Keratinocyte (primary cell): ENCODE data around the gene SYPL1. TPM values are rescaled to one million over a fixed set of nuclear protein-coding genes. Genes with fewer than 3 reads are reported as not detected.

Experiments
- DNase-seq: peaks from one replicate; pipeline ENCODE4 v3.0.0-alpha.2; 2011; ENCODE audit warnings: low read depth, missing footprints, low spot score
- FAIRE-seq: peaks from 2 replicates; lab custom pipeline; 2011; peaks lifted over from hg19 to GRCh38; lab: Jason Lieb, UNC
- H2AFZ ChIP-seq: 2 replicates; pipeline ENCODE4 v1.6.0; 2012; ENCODE audit warnings: low read length, control low read depth, inconsistent platforms; ENCODE audit not compliant: control insufficient read depth
- H3K27ac ChIP-seq: 2 replicates; pipeline ENCODE4 v1.5.1; 2011; ENCODE audit warnings: low read length; ENCODE audit not compliant: control insufficient read depth, insufficient read depth
- H3K27me3 ChIP-seq: 3 replicates; pipeline ENCODE4 v1.6.0; 2011; ENCODE audit warnings: low read length; ENCODE audit not compliant: control insufficient read depth, insufficient read depth; ENCODE audit errors: extremely low read depth
- H3K36me3 ChIP-seq, 2 experiments: 2 replicates in 1 of 2; 3 replicates in 1 of 2; pipeline ENCODE4 v1.5.1; 2011; ENCODE audit warnings: low read length in 2 of 2, mild to moderate bottlenecking in 1 of 2; ENCODE audit not compliant: control insufficient read depth in 2 of 2, insufficient read depth in 2 of 2; ENCODE audit errors: extremely low read depth in 1 of 2
- H3K4me1 ChIP-seq: 3 replicates; pipeline ENCODE4 v1.5.1; 2011; ENCODE audit warnings: low read length; ENCODE audit not compliant: control insufficient read depth, insufficient read depth; ENCODE audit errors: extremely low read depth
- H3K4me2 ChIP-seq: 3 replicates; pipeline ENCODE4 v1.6.0; 2011; ENCODE audit warnings: low read depth, low read length; ENCODE audit not compliant: control insufficient read depth, insufficient read depth; ENCODE audit errors: extremely low read depth
- H3K4me3 ChIP-seq, 3 experiments: fragments of 200-600 bp in 1 of 3; sonication (generic) in 1 of 3; 2 replicates in 2 of 3; 3 replicates in 1 of 3; pipeline ENCODE4 v1.5.1; 2011 to 2016; ENCODE audit warnings: low read length in 3 of 3, mild to moderate bottlenecking in 3 of 3, control low read depth in 2 of 3, inconsistent platforms in 1 of 3, low read depth in 1 of 3, mixed read lengths in 1 of 3, mixed run types in 1 of 3, moderate library complexity in 1 of 3; ENCODE audit not compliant: control insufficient read depth in 2 of 3, insufficient read depth in 2 of 3; ENCODE audit errors: extremely low read depth in 1 of 3
- H3K79me2 ChIP-seq: 2 replicates; pipeline ENCODE4 v1.6.0; 2012; ENCODE audit warnings: low read length; ENCODE audit not compliant: control insufficient read depth, insufficient read depth
- H3K9ac ChIP-seq: 3 replicates; pipeline ENCODE4 v1.6.0; 2011; ENCODE audit warnings: low read length; ENCODE audit not compliant: control insufficient read depth, insufficient read depth; ENCODE audit errors: extremely low read depth
- H3K9me1 ChIP-seq: 3 replicates; pipeline ENCODE4 v1.6.0; 2011; ENCODE audit warnings: low read length; ENCODE audit not compliant: control insufficient read depth, insufficient read depth; ENCODE audit errors: extremely low read depth
- H3K9me3 ChIP-seq: 2 replicates; pipeline ENCODE4 v1.5.1; 2012; ENCODE audit warnings: low read depth, low read length; ENCODE audit not compliant: control insufficient read depth
- H4K20me1 ChIP-seq: 3 replicates; pipeline ENCODE4 v1.6.0; 2011; ENCODE audit warnings: low read length; ENCODE audit not compliant: control insufficient read depth, insufficient read depth; ENCODE audit errors: extremely low read depth
- CTCF ChIP-seq, 3 experiments: IDR thresholded peaks in 1 of 3; conservative IDR thresholded peaks in 1 of 3; optimal IDR thresholded peaks in 1 of 3; 2 replicates in 2 of 3; 3 replicates in 1 of 3; pipeline versions ENCODE3 to v1.5.1; 2011; ENCODE audit warnings: low read length in 3 of 3, mild to moderate bottlenecking in 3 of 3, moderate library complexity in 2 of 3, control low read depth in 1 of 3, inconsistent platforms in 1 of 3; ENCODE audit not compliant: insufficient read depth in 2 of 3; ENCODE audit errors: extremely low read depth in 1 of 3
- EZH2 ChIP-seq: IDR thresholded peaks from one replicate; pipeline ENCODE4 v1.6.1; 2012; ENCODE audit warnings: inconsistent platforms, mild to moderate bottlenecking, low read length, moderate library complexity
- dilution Hi-C: fragments of 300-500 bp; cut with MboI; formaldehyde crosslinking; loops from one replicate; pipeline ENCODE4 v1.7.0; 2020; ENCODE audit warnings: low sequenced_read_pairs; ENCODE audit not compliant: extremely low pct_ligation_motif_present
- polyA plus RNA-seq, 5 experiments: library from polyadenylated mRNA; depleted of rRNA in 3 of 5; stranded (reverse) in 3 of 5; stranded (forward) in 1 of 5; unstranded in 1 of 5; fragments of >200 nt; gene quantifications; 1 replicate in 1 of 5; 2 replicates in 3 of 5; 3 replicates in 1 of 5; pipeline versions ENCODE4 v1.2.1 to v1.2.3, GENCODE V29; 2011 to 2012; ENCODE audit warnings: missing spikeins in 2 of 5, low read depth in 1 of 5, low replicate concordance in 1 of 5

SYPL1 gene
- polyA plus RNA-seq, 1 donor (not counting 4 experiments of a cell fraction or from before 2014, with no cell fraction given): 254 TPM

- H3K9me3 ChIP-seq: no peaks in the 10 kb centered on the region
- H3K27ac ChIP-seq: no peak overlapping the region
- TF ChIP-seq EZH2 (no peak), CTCF (optimal IDR thresholded peaks at IDR 0.05 in 1 of 3, IDR thresholded peaks at IDR 0.05 in 1 of 3, conservative IDR thresholded peaks at IDR 0.05 in 1 of 3; ENCODE audit: extremely low read depth in 1 of 3, insufficient read depth in 2 of 3, low read length in 3 of 3) (no peak)
- no peak overlapping the region for H3K9ac ChIP-seq
- H3K9me1 ChIP-seq: no peaks in the 10 kb centered on the region
- peaks cover 46% of the 10 kb centered on the region for H3K4me1 ChIP-seq
- H4K20me1 ChIP-seq: no peaks in the 10 kb centered on the region
- DNase-seq: no peak
- H2AFZ ChIP-seq: no peak overlapping the region
- H3K36me3 ChIP-seq: no peaks in the 10 kb centered on the region
- no peak for FAIRE-seq
- H3K79me2 ChIP-seq: no peaks in the 10 kb centered on the region
- H3K27me3 ChIP-seq: no peaks in the 10 kb centered on the region
- dilution Hi-C loops: no loop called here
- no peak overlapping the region for H3K4me2 ChIP-seq
- H3K4me3 ChIP-seq: no peak overlapping the region
Observed at GRCh38 chr7:106054156-106054910, 57.8 kb downstream of the SYPL1 start.

GRCh38 chr7:106053109-106053508 lies 59.0 kb downstream of the SYPL1 start:
- FAIRE-seq: no peak
- Histone ChIP-seq H3K36me3 (no peaks in the 10 kb centered on the region), H3K9me3 (no peaks in the 10 kb centered on the region), H2AFZ (no peak overlapping the region), H3K4me3 (no peak overlapping the region), H3K27me3 (no peaks in the 10 kb centered on the region), H4K20me1 (no peaks in the 10 kb centered on the region), H3K9me1 (no peaks in the 10 kb centered on the region), H3K9ac (no peak overlapping the region), H3K4me2 (no peak overlapping the region), H3K79me2 (no peaks in the 10 kb centered on the region), H3K4me1 (peaks cover 43% of the 10 kb centered on the region), H3K27ac (no peak overlapping the region)
- dilution Hi-C loops: no loop called here
- no peak for TF ChIP-seq EZH2
- no peak for TF ChIP-seq CTCF (optimal IDR thresholded peaks at IDR 0.05 in 1 of 3, IDR thresholded peaks at IDR 0.05 in 1 of 3, conservative IDR thresholded peaks at IDR 0.05 in 1 of 3; ENCODE audit: extremely low read depth in 1 of 3, insufficient read depth in 2 of 3, low read length in 3 of 3)
- no peak for DNase-seq
